K562 (cell line): Measurements from ENCODE around the gene DGKZ. TPM values are rescaled to one million over a fixed set of nuclear protein-coding genes. Genes with fewer than 3 reads are reported as not detected.

Experiments
- ATF1 ChIP-seq, 2 experiments: fragments of 450-650 bp in 1 of 2; IDR thresholded peaks; 2 replicates each; pipeline ENCODE4 v1.6.1; 2016; ENCODE audit warnings: missing compliant biosample characterization in 1 of 2, missing genetic modification characterization in 1 of 2
- CXXC5 ChIP-seq: fragments of 250-450 bp; sonication (Bioruptor Pico); IDR thresholded peaks from 2 replicates; pipeline ENCODE4 v1.8.0; 2022; ENCODE audit warnings: inconsistent platforms, mild to moderate bottlenecking, moderate library complexity
- FOXM1 ChIP-seq, 2 experiments: fragments of 450-650 bp in 1 of 2; sonication (generic) in 1 of 2; formaldehyde crosslinking in 1 of 2; IDR thresholded peaks; 2 replicates each; pipeline versions ENCODE4 v1.6.1 to v1.9.0; 2017 to 2022; ENCODE audit warnings: low read depth in 2 of 2, mild to moderate bottlenecking in 2 of 2, missing genetic modification reagents in 1 of 2, moderate library complexity in 1 of 2
- GABPA ChIP-seq: fragments of 200-800 bp; sonication (Bioruptor generic); conservative IDR thresholded peaks from 2 replicates; pipeline ENCODE4 v1.6.1; 2016; ENCODE audit warnings: low read depth, missing genetic modification characterization, missing compliant biosample characterization
- HNRNPUL1 ChIP-seq: fragments of 200-400 bp; formaldehyde crosslinking; IDR thresholded peaks from 2 replicates; pipeline ENCODE4 v1.6.1; 2017; ENCODE audit warnings: low read length
- MBD2 ChIP-seq: sonication (generic); IDR thresholded peaks from 2 replicates; pipeline ENCODE4 v1.6.1; 2016; ENCODE audit warnings: low read depth, borderline replicate concordance
- PBX2 ChIP-seq, 2 experiments: IDR thresholded peaks in 1 of 2; conservative IDR thresholded peaks in 1 of 2; 2 replicates each; pipeline ENCODE4 v1.6.1; 2016; ENCODE audit warnings: low read depth in 2 of 2, mild to moderate bottlenecking in 1 of 2, missing compliant biosample characterization in 1 of 2, missing genetic modification characterization in 1 of 2, moderate library complexity in 1 of 2
- PHF8 ChIP-seq: fragments of 200-600 bp; sonication (generic); IDR thresholded peaks from 2 replicates; pipeline ENCODE4 v1.6.1; 2012; ENCODE audit warnings: mixed run types, mild to moderate bottlenecking, inconsistent platforms, low read length, moderate library complexity, borderline replicate concordance
- POLR2G ChIP-seq: fragments of 200-400 bp; formaldehyde crosslinking; IDR thresholded peaks from 2 replicates; pipeline ENCODE4 v1.6.1; 2017; ENCODE audit warnings: low read depth, mild to moderate bottlenecking, antibody characterized with exemption, low read length, moderate library complexity
- PTBP1 ChIP-seq: fragments of 200-400 bp; formaldehyde crosslinking; IDR thresholded peaks from 2 replicates; pipeline ENCODE4 v1.6.1; 2017; ENCODE audit warnings: low read depth, low read length
- RB1 ChIP-seq: fragments of 450-650 bp; IDR thresholded peaks from 2 replicates; pipeline ENCODE4 v1.6.1; 2017; ENCODE audit warnings: low read depth, mild to moderate bottlenecking
- SIN3B ChIP-seq: fragments of 450-650 bp; IDR thresholded peaks from 2 replicates; pipeline ENCODE4 v1.6.1; 2017; ENCODE audit warnings: low read depth, mild to moderate bottlenecking, moderate library complexity
- SMARCA4 ChIP-seq: fragments of 450-650 bp; IDR thresholded peaks from 2 replicates; pipeline ENCODE4 v1.6.1; 2016
- SNIP1 ChIP-seq: fragments of 450-650 bp; IDR thresholded peaks from 2 replicates; pipeline ENCODE4 v1.7.1; 2017; ENCODE audit warnings: low read depth, mild to moderate bottlenecking
- YY1 ChIP-seq, 3 experiments: IDR thresholded peaks; 2 replicates each; pipeline ENCODE4 v1.6.1; 2011; ENCODE audit warnings: low read length in 2 of 3, mild to moderate bottlenecking in 2 of 3, moderate library complexity in 2 of 3, borderline replicate concordance in 1 of 3, control low read depth in 1 of 3, low read depth in 1 of 3; ENCODE audit not compliant: insufficient read depth in 3 of 3, insufficient replicate concordance in 2 of 3, control insufficient read depth in 1 of 3, insufficient read length in 1 of 3; ENCODE audit errors: extremely low read depth in 1 of 3
- ZBTB2 ChIP-seq: fragments of 450-650 bp; IDR thresholded peaks from 2 replicates; pipeline ENCODE4 v1.6.1; 2016; ENCODE audit warnings: antibody characterized with exemption
- ZBTB49 ChIP-seq: sonication (generic); formaldehyde crosslinking; IDR thresholded peaks from 2 replicates; pipeline ENCODE4 v1.8.0; 2022; ENCODE audit warnings: missing genetic modification reagents, mild to moderate bottlenecking, borderline replicate concordance
- ZEB2 ChIP-seq: fragments of 450-650 bp; IDR thresholded peaks from 2 replicates; pipeline ENCODE4 v1.6.1; 2016
- ZNF217 ChIP-seq: sonication (generic); formaldehyde crosslinking; IDR thresholded peaks from 2 replicates; pipeline ENCODE4 v1.8.0; 2022; ENCODE audit warnings: mild to moderate bottlenecking, missing genetic modification reagents
- ZNF695 ChIP-seq: fragments of 450-650 bp; formaldehyde crosslinking; IDR thresholded peaks from 2 replicates; pipeline ENCODE4 v1.4.0; 2020; ENCODE audit warnings: mild to moderate bottlenecking, moderate library complexity
- ZNF780A ChIP-seq: fragments of 250-450 bp; sonication (Bioruptor Pico); IDR thresholded peaks from 2 replicates; pipeline ENCODE4 v1.5.0; 2021; ENCODE audit warnings: mild to moderate bottlenecking
- polyA plus RNA-seq, 8 experiments: library from polyadenylated mRNA; depleted of rRNA in 4 of 8; stranded (reverse) in 5 of 8; unstranded in 3 of 8; fragments of >200 nt; fragmentation: Nextera tagmentation in 2 of 8; fragmentation: Illumina TruSeq in 1 of 8; extraction: Ambion mirVana in 2 of 8; extraction: Trizol in 1 of 8; gene quantifications; 2 replicates each; pipeline versions ENCODE4 v1.2.1 to v1.2.3, GENCODE V29; 2011 to 2014; ENCODE audit warnings: inconsistent platforms in 1 of 8, missing spikeins in 1 of 8
- total RNA-seq, 7 experiments: library from RNA; depleted of rRNA in 6 of 7; stranded (reverse); fragments of >200 nt in 6 of 7; fragmentation: Illumina TruSeq in 2 of 7; extraction: Trizol in 2 of 7; gene quantifications; 2 replicates each; pipeline versions ENCODE4 v1.2.1 to v1.2.3, GENCODE V29; 2011 to 2021; ENCODE audit warnings: low replicate concordance in 1 of 7

Gene DGKZ
- total and polyA plus RNA-seq, 9 of the 15 experiments (the other 6 are each of a cell fraction or from before 2014, with no cell fraction given): 0.51 to 100 (median 44.2) TPM

- TF ChIP-seq PBX2 (CRISPR knock-in tag; IDR thresholded peaks at IDR 0.05; ENCODE audit: low read depth) (no peak), PBX2 (tag; conservative IDR thresholded peaks at IDR 0.05; ENCODE audit: low read depth) (no peak), SIN3B (peak; percentile 19; the same call in 1 of the 2 replicates), POLR2G (peak; percentile 80), ZNF217 (no peak), ZEB2 (0 out of 2 replicates have a peak, but pooled peaks have one; percentile 28), ZBTB49 (no peak), ATF1 (CRISPR knock-in tag; IDR thresholded peaks at IDR 0.05) (no peak), ATF1 (tag; IDR thresholded peaks at IDR 0.05) (no peak), PHF8 (no peak), MBD2 (no peak), PTBP1 (no peak), RB1 (peak; percentile 99), HNRNPUL1 (no peak), CXXC5 (CRISPR knock-in tag) (peak; percentile 91), SNIP1 (no peak), ZBTB2 (0 out of 2 replicates have a peak, but pooled peaks have one; percentile 65), GABPA (peak; percentile 83), ZNF695 (CRISPR knock-in tag) (no peak), YY1 (IDR thresholded peaks at IDR 0.05; ENCODE audit: borderline replicate concordance in 1 of 3, control insufficient read depth in 1 of 3, extremely low read depth in 1 of 3, insufficient read depth in 3 of 3, insufficient read length in 1 of 3, insufficient replicate concordance in 2 of 3, low read depth in 1 of 3, low read length in 2 of 3) (peak in 2 of 3 experiments; percentile 5 to 37), SMARCA4 (no peak), ZNF780A (no peak), FOXM1 (IDR thresholded peaks at IDR 0.05; ENCODE audit: low read depth) (no peak), FOXM1 (CRISPR knock-in tag; IDR thresholded peaks at IDR 0.05; ENCODE audit: low read depth) (no peak)
Observed at GRCh38 chr11:46346886-46347636, at the start of gene DGKZ (continued).
